Activated CD8-positive, alpha-beta memory T cell treated with anti-CD3 and anti-CD28 coated beads, Interleukin-2, amount 10 ng/mL, durations not matched to agents 7 days and 5 days (primary cell): ENCODE data around the gene TPRG1L. TPM values are rescaled to one million over a fixed set of nuclear protein-coding genes. Genes with fewer than 3 reads are reported as not detected.

ENCODE experiments used
- ATAC-seq: fragments of 150-1000 bp; cut with Tn5 transposase; one replicate; pipeline ENCODE4 v1.10.0; 2021; ENCODE audit warnings: moderate library complexity
- CTCF ChIA-PET: fragments of 350-600 bp; sonication (Branson Sonifier 250); formaldehyde crosslinking; loops from one replicate; lab custom pipeline; 2021; ENCODE audit warnings: antibody characterized with exemption; lab: Charles Lee
- DNase-seq: peaks from one replicate; pipeline ENCODE4 v3.0.0-alpha.2; 2020
- H3K27ac Mint-ChIP-seq: one replicate; pipeline ENCODE4 v1.8.0; 2021; ENCODE audit warnings: mild to moderate bottlenecking, mixed read lengths
- H3K27me3 Mint-ChIP-seq: one replicate; pipeline ENCODE4 v1.8.0; 2021; ENCODE audit warnings: mixed read lengths
- H3K36me3 Mint-ChIP-seq: one replicate; pipeline ENCODE4 v1.8.0; 2021; ENCODE audit warnings: mild to moderate bottlenecking, mixed read lengths
- H3K4me1 Mint-ChIP-seq: one replicate; pipeline ENCODE4 v1.8.0; 2021; ENCODE audit warnings: mixed read lengths
- H3K4me3 Mint-ChIP-seq: one replicate; pipeline ENCODE4 v1.8.0; 2021; ENCODE audit warnings: mild to moderate bottlenecking, moderate library complexity, mixed read lengths
- H3K9me3 Mint-ChIP-seq: one replicate; pipeline ENCODE4 v1.8.0; 2022; ENCODE audit warnings: low read depth, mixed read lengths
- total RNA-seq, 2 experiments: library from RNA; stranded (reverse); gene quantifications; one replicate each; pipeline ENCODE4 v1.2.3, GENCODE V29; 2021

Gene TPRG1L
- total RNA-seq, 2 experiments from 2014 or later, result 8.6 to 13.2 TPM

- peaks cover 6% of the 10 kb centered on the region for H3K4me1 Mint-ChIP-seq
- CTCF ChIA-PET, result no interaction called here
- no peaks in the 10 kb centered on the region for H3K36me3 Mint-ChIP-seq
- H3K27ac Mint-ChIP-seq, result no peak overlapping the region
- ATAC-seq, result no peak
- H3K9me3 Mint-ChIP-seq, result no peaks in the 10 kb centered on the region
- peaks cover 13% of the 10 kb centered on the region for H3K27me3 Mint-ChIP-seq
- DNase-seq, result no peak
- no peak overlapping the region for H3K4me3 Mint-ChIP-seq
These were observed 40.0 kb downstream of the TPRG1L start for GRCh38 chr1:3664700-3665375.

- Mint-ChIP-seq H3K4me3 (no peak overlapping the region), H3K27me3 (peaks cover 10% of the 10 kb centered on the region), H3K4me1 (no peaks in the 10 kb centered on the region), H3K36me3 (no peaks in the 10 kb centered on the region), H3K27ac (no peak overlapping the region), H3K9me3 (no peaks in the 10 kb centered on the region)
- DNase-seq (no peak), ATAC-seq (no peak)
- CTCF ChIA-PET, result no interaction called here
These were observed 43.3 kb downstream of the TPRG1L start for GRCh38 chr1:3668148-3668547.

- peaks cover 5% of the 10 kb centered on the region for H3K4me1 Mint-ChIP-seq
- H3K27ac Mint-ChIP-seq, result no peak overlapping the region
- ATAC-seq (no peak), DNase-seq (no peak)
- no peaks in the 10 kb centered on the region for H3K36me3 Mint-ChIP-seq
- H3K9me3 Mint-ChIP-seq, result no peaks in the 10 kb centered on the region
- peaks cover 7% of the 10 kb centered on the region for H3K27me3 Mint-ChIP-seq
- CTCF ChIA-PET, result no interaction called here
- H3K4me3 Mint-ChIP-seq, result no peak overlapping the region
These were observed 43.9 kb downstream of the TPRG1L start for GRCh38 chr1:3668585-3669300.

GRCh38 chr1:3669421-3669821, 44.6 kb downstream of the TPRG1L start:
- DNase-seq (no peak), ATAC-seq (no peak)
- H3K36me3 Mint-ChIP-seq, result no peaks in the 10 kb centered on the region
- H3K4me3 Mint-ChIP-seq, result no peak overlapping the region
- H3K4me1 Mint-ChIP-seq, result peaks cover 7% of the 10 kb centered on the region
- H3K27ac Mint-ChIP-seq, result no peak overlapping the region
- CTCF ChIA-PET, result no interaction called here
- no peaks in the 10 kb centered on the region for H3K9me3 Mint-ChIP-seq
- peaks cover 7% of the 10 kb centered on the region for H3K27me3 Mint-ChIP-seq

GRCh38 chr1:3669971-3670431, 45.2 kb downstream of the TPRG1L start:
- H3K9me3 Mint-ChIP-seq, result no peaks in the 10 kb centered on the region
- DNase-seq (no peak), ATAC-seq (no peak)
- H3K36me3 Mint-ChIP-seq, result no peaks in the 10 kb centered on the region
- no peak overlapping the region for H3K27ac Mint-ChIP-seq
- CTCF ChIA-PET, result no interaction called here
- H3K4me1 Mint-ChIP-seq, result peaks cover 7% of the 10 kb centered on the region
- H3K27me3 Mint-ChIP-seq, result peaks cover 7% of the 10 kb centered on the region
- H3K4me3 Mint-ChIP-seq, result no peak overlapping the region

GRCh38 chr1:3670823-3671265, 46.0 kb downstream of the TPRG1L start:
- Mint-ChIP-seq H3K27ac (no peak overlapping the region), H3K4me1 (peaks cover 7% of the 10 kb centered on the region), H3K4me3 (no peak overlapping the region), H3K36me3 (no peaks in the 10 kb centered on the region), H3K9me3 (no peaks in the 10 kb centered on the region), H3K27me3 (peaks cover 7% of the 10 kb centered on the region)
- CTCF ChIA-PET, result no interaction called here
- DNase-seq (no peak), ATAC-seq (no peak)

- peaks cover 6% of the 10 kb centered on the region for H3K27me3 Mint-ChIP-seq
- no peak overlapping the region for H3K4me3 Mint-ChIP-seq
- no peaks in the 10 kb centered on the region for H3K9me3 Mint-ChIP-seq
- no peak for DNase-seq
- ATAC-seq, result no peak
- CTCF ChIA-PET, result no interaction called here
- no peak overlapping the region for H3K27ac Mint-ChIP-seq
- H3K36me3 Mint-ChIP-seq, result no peaks in the 10 kb centered on the region
- H3K4me1 Mint-ChIP-seq, result peaks cover 7% of the 10 kb centered on the region
These were observed 46.8 kb downstream of the TPRG1L start for GRCh38 chr1:3671371-3672180.

GRCh38 chr1:3672231-3672970, 47.6 kb downstream of the TPRG1L start:
- Mint-ChIP-seq H3K4me3 (no peak overlapping the region), H3K36me3 (no peaks in the 10 kb centered on the region), H3K27ac (no peak overlapping the region), H3K9me3 (no peaks in the 10 kb centered on the region), H3K27me3 (peaks cover 2% of the 10 kb centered on the region), H3K4me1 (peaks cover 15% of the 10 kb centered on the region)
- DNase-seq (no peak), ATAC-seq (no peak)
- CTCF ChIA-PET, result interaction anchor here (0.9 kb wide), 1 partner anchor 52 kb away, joined by 4 read pairs; no protein-coding TSS in a partner anchor

GRCh38 chr1:3672971-3673361, 48.2 kb downstream of the TPRG1L start:
- CTCF ChIA-PET, result interaction anchor here (0.9 kb wide), 1 partner anchor 52 kb away, joined by 4 read pairs; no protein-coding TSS in a partner anchor
- Mint-ChIP-seq H3K9me3 (no peaks in the 10 kb centered on the region), H3K27me3 (no peaks in the 10 kb centered on the region), H3K36me3 (no peaks in the 10 kb centered on the region), H3K4me3 (no peak overlapping the region), H3K27ac (no peak overlapping the region), H3K4me1 (peaks cover 20% of the 10 kb centered on the region)
- DNase-seq (no peak), ATAC-seq (no peak)

- no peak for ATAC-seq
- H3K27ac Mint-ChIP-seq, result no peak overlapping the region
- DNase-seq, result no peak
- H3K4me3 Mint-ChIP-seq, result peak overlapping the region; percentile 20
- peaks cover 23% of the 10 kb centered on the region for H3K4me1 Mint-ChIP-seq
- no peaks in the 10 kb centered on the region for H3K27me3 Mint-ChIP-seq
- CTCF ChIA-PET, result interaction anchor here (0.9 kb wide), 1 partner anchor 51 kb away, joined by 4 read pairs; no protein-coding TSS in a partner anchor
- H3K36me3 Mint-ChIP-seq, result no peaks in the 10 kb centered on the region
- no peaks in the 10 kb centered on the region for H3K9me3 Mint-ChIP-seq
These were observed 48.7 kb downstream of the TPRG1L start for GRCh38 chr1:3673381-3674099.

- DNase-seq (no peak), ATAC-seq (no peak)
- Mint-ChIP-seq H3K4me1 (peaks cover 25% of the 10 kb centered on the region), H3K27ac (no peak overlapping the region), H3K4me3 (no peak overlapping the region), H3K9me3 (no peaks in the 10 kb centered on the region), H3K36me3 (no peaks in the 10 kb centered on the region), H3K27me3 (peaks cover 2% of the 10 kb centered on the region)
- CTCF ChIA-PET, result no interaction called here
These were observed 49.6 kb downstream of the TPRG1L start for GRCh38 chr1:3674100-3675094.
